ENCODE data around the gene BMF. TPM values are rescaled to one million over a fixed set of nuclear protein-coding genes. Genes with fewer than 3 reads are reported as not detected.

Gene BMF
- total and polyA plus RNA-seq, 7 donors = 4.8 to 18.1 (median 15.3) TPM

GRCh38 chr15:40094156-40094555, 14.5 kb downstream of the BMF start:
- no peaks in the 10 kb centered on the region for H3K9me3 ChIP-seq
- peaks cover 0 to 99% (median 95%) of the 10 kb centered on the region in 4 donors for H3K4me1 ChIP-seq
- intact Hi-C loops (cut with DNase I) = loop anchor here (5.0 kb wide), 1 partner anchor 228 kb away; the partner anchor contains the start of gene INAFM2
- no peak overlapping the region for H3K4me3 ChIP-seq
- peaks cover 0 to 12% (median 0%) of the 10 kb centered on the region in 4 donors for H3K36me3 ChIP-seq
- TF ChIP-seq POLR2AphosphoS5 (IDR thresholded peaks at IDR 0.05) (no peak), EP300 (IDR thresholded peaks at IDR 0.05) (no peak), POLR2A (IDR thresholded peaks at IDR 0.05) (no peak), CTCF (IDR thresholded peaks at IDR 0.05) (no peak)
- DNase-seq = no peak
- H3K27ac ChIP-seq = peak overlapping the region in 3 of 4 donors; percentile 94 to 98 (median 96)
- 94 to 97% methylated on average over 4 of the region's 4 CpGs for WGBS, 2 donors
- no peaks in the 10 kb centered on the region for H3K27me3 ChIP-seq

GRCh38 chr15:40092979-40093869, 15.5 kb downstream of the BMF start:
- Histone ChIP-seq H3K27ac (peak overlapping the region; percentile 79 to 98 (median 95)), H3K4me1 (peaks cover 0 to 99% (median 95%) of the 10 kb centered on the region in 4 donors), H3K36me3 (peaks cover 0 to 12% (median 0%) of the 10 kb centered on the region in 4 donors), H3K4me3 (peak overlapping the region in 2 of 4 donors; percentile 1 to 13), H3K9me3 (no peaks in the 10 kb centered on the region), H3K27me3 (no peaks in the 10 kb centered on the region)
- intact Hi-C loops (cut with DNase I) = loop anchor here (5.0 kb wide), 1 partner anchor 229 kb away; the partner anchor contains the start of gene INAFM2
- TF ChIP-seq POLR2A (IDR thresholded peaks at IDR 0.05) (no peak), POLR2AphosphoS5 (IDR thresholded peaks at IDR 0.05) (peak in 2 of 4 donors; percentile 32 to 64), EP300 (IDR thresholded peaks at IDR 0.05) (peak in 1 of 4 donors; percentile 48), CTCF (IDR thresholded peaks at IDR 0.05) (no peak)
- WGBS, 2 donors = 44 to 47% methylated on average over 20 of the region's 20 CpGs
- DNase-seq = peak; percentile 72

GRCh38 chr15:40092256-40092978, 16.3 kb downstream of the BMF start:
- WGBS, 2 donors = 12 to 50% methylated on average over 11 of the region's 11 CpGs
- Histone ChIP-seq H3K36me3 (peaks cover 0 to 12% (median 0%) of the 10 kb centered on the region in 4 donors), H3K4me3 (peak overlapping the region in 1 of 4 donors; percentile 13), H3K4me1 (peaks cover 0 to 99% (median 95%) of the 10 kb centered on the region in 4 donors), H3K27me3 (no peaks in the 10 kb centered on the region), H3K27ac (peak overlapping the region; percentile 79 to 98 (median 95)), H3K9me3 (no peaks in the 10 kb centered on the region)
- intact Hi-C loops (cut with DNase I) = loop anchor here (5.0 kb wide), 1 partner anchor 230 kb away; the partner anchor contains the start of gene INAFM2
- DNase-seq = peak; percentile 97
- peak in 3 of 4 donors; percentile 60 to 82 (median 75) for TF ChIP-seq EP300 (IDR thresholded peaks at IDR 0.05)
- TF ChIP-seq POLR2AphosphoS5 (IDR thresholded peaks at IDR 0.05) = peak; percentile 73 to 93 (median 88)
- TF ChIP-seq POLR2A (IDR thresholded peaks at IDR 0.05) = no peak
- TF ChIP-seq CTCF (IDR thresholded peaks at IDR 0.05) = no peak

- peaks cover 0 to 12% (median 0%) of the 10 kb centered on the region in 4 donors for H3K36me3 ChIP-seq
- WGBS, 2 donors = 33 to 46% methylated on average over 6 of the region's 6 CpGs
- peaks cover 0 to 99% (median 95%) of the 10 kb centered on the region in 4 donors for H3K4me1 ChIP-seq
- no peak for DNase-seq
- no peaks in the 10 kb centered on the region for H3K27me3 ChIP-seq
- intact Hi-C loops (cut with DNase I) = loop anchor here (5.0 kb wide), 1 partner anchor 230 kb away; the partner anchor contains the start of gene INAFM2
- H3K4me3 ChIP-seq = no peak overlapping the region
- no peaks in the 10 kb centered on the region for H3K9me3 ChIP-seq
- H3K27ac ChIP-seq = peak overlapping the region; percentile 79 to 98 (median 95)
- TF ChIP-seq EP300 (IDR thresholded peaks at IDR 0.05) = no peak
- TF ChIP-seq POLR2A (IDR thresholded peaks at IDR 0.05) = no peak
- no peak for TF ChIP-seq POLR2AphosphoS5 (IDR thresholded peaks at IDR 0.05)
- no peak for TF ChIP-seq CTCF (IDR thresholded peaks at IDR 0.05)
These were observed 16.8 kb downstream of the BMF start for GRCh38 chr15:40091861-40092255.

All from sigmoid colon (tissue), 7 donors.